Esophagus squamous epithelium (tissue), 5 donors: Measurements from ENCODE around the gene C8B. TPM values are rescaled to one million over a fixed set of nuclear protein-coding genes. Genes with fewer than 3 reads are reported as not detected.

Experiments used
- DNase-seq: peaks from one replicate; lab custom pipeline; 2025; lab: John Stamatoyannopoulos, UW
- H3K27ac ChIP-seq, 4 donors: fragments of 200-600 bp; sonication (generic); one replicate each; pipeline ENCODE4 v1.5.1; 2016 to 2019; ENCODE audit warnings: mild to moderate bottlenecking in 1 of 4
- H3K27me3 ChIP-seq, 4 donors: fragments of 200-600 bp; sonication (generic); 1 replicate in 3 of 4; 2 replicates in 1 of 4; pipeline versions ENCODE4 v1.5.1 to v1.6.0; 2017 to 2021; ENCODE audit warnings: antibody characterized with exemption in 1 of 4
- H3K36me3 ChIP-seq, 3 donors: fragments of 200-600 bp; sonication (generic); one replicate each; pipeline ENCODE4 v1.5.1; 2016 to 2019
- H3K4me1 ChIP-seq, 3 donors: fragments of 200-600 bp; sonication (generic); one replicate each; pipeline ENCODE4 v1.5.1; 2017 to 2019
- H3K4me3 ChIP-seq, 4 donors: fragments of 200-600 bp; sonication (generic); 1 replicate in 3 of 4; 2 replicates in 1 of 4; pipeline ENCODE4 v1.5.1; 2016 to 2019; ENCODE audit warnings: mild to moderate bottlenecking in 2 of 4, moderate library complexity in 1 of 4
- H3K9me3 ChIP-seq, 3 donors: fragments of 200-600 bp; sonication (generic); one replicate each; pipeline ENCODE4 v1.5.1; 2016 to 2019
- CTCF ChIP-seq, 6 experiments: fragments of 450-650 bp in 4 of 6; fragments of 200-600 bp in 2 of 6; sonication (generic) in 2 of 6; IDR thresholded peaks; one replicate each; pipeline ENCODE4 v1.5.1; 2016 to 2019; ENCODE audit warnings: antibody characterized with exemption in 6 of 6, mild to moderate bottlenecking in 4 of 6, moderate library complexity in 4 of 6
- POLR2A ChIP-seq, 4 donors: fragments of 450-650 bp; IDR thresholded peaks; one replicate each; pipeline ENCODE4 v1.6.1; 2017; ENCODE audit warnings: antibody characterized with exemption in 4 of 4, mild to moderate bottlenecking in 4 of 4, moderate library complexity in 3 of 4
- WGBS, 2 donors: methylation state at CpG; one replicate each; pipeline ENCODE4 v1.1.5; 2018; 5-methylcytosine and 5-hydroxymethylcytosine counted together
- intact Hi-C: fragments of 100-400 bp; cut with DNase I; formaldehyde crosslinking; loops from one replicate; pipeline ENCODE4 v1.15.0; 2022
- total RNA-seq, 4 donors: library from RNA; depleted of rRNA; stranded (reverse); fragments of >200 nt; gene quantifications; one replicate each; pipeline ENCODE4 v1.1.0, GENCODE V29; 2016
- donor health status: DM: yes; HTN: yes; CAD: no.

C8B gene
- total RNA-seq, 4 donors from 2014 or later: 0.30 TPM; not detected in 3

DNA sequence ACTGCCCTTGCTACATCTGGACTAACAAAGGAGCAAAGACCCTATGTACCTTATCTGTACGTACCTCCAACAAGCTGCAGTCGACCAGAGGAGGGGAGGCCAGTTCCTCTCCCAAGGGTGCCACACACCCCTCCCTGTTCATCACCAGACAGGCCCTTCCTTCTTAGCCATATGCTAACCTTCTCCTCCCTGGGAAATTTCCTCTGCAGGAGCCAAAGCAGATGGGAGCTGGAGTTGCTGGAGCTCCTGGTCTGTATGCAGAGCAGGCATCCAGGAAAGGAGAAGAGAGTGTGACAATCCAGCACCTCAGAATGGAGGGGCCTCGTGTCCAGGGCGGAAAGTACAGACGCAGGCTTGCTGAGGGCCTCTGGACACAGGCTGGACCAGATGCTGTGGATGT, 48.5 kb downstream of the C8B start:
- Histone ChIP-seq H3K9me3 (no peaks in the 10 kb centered on the region), H3K27me3 (peaks cover 0 to 21% (median 0%) of the 10 kb centered on the region in 4 donors), H3K27ac (no peak overlapping the region), H3K4me3 (no peak overlapping the region), H3K4me1 (no peaks in the 10 kb centered on the region), H3K36me3 (no peaks in the 10 kb centered on the region)
- intact Hi-C loops: no loop called here
- WGBS, 2 donors: 89 to 90% methylated on average over 3 to 5 of the region's 5 CpGs
- no peak for TF ChIP-seq POLR2A (IDR thresholded peaks at IDR 0.05)
- no peak for TF ChIP-seq CTCF (IDR thresholded peaks at IDR 0.05)
- no peak for DNase-seq

DNA sequence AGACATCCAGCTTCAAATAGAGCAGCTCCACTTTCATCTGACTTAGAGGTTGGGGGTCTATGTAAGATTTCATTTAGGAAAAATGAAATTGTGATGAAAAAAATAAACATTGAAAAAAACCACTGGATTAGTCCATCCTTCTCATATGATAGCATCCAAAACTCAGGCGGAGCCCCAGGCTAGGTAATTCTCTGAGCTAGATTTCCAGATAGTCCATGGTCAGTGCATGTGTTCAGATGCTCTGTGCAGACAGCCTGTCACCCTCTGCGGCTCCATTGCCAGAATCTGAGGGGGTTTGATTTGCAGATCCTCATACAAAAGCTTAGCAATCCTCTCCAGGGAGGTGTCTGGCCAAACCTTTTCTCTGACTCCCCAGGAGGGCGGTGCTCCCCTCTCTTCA, 49.2 kb downstream of the C8B start:
- no peak overlapping the region for H3K27ac ChIP-seq
- DNase-seq: no peak
- TF ChIP-seq POLR2A (IDR thresholded peaks at IDR 0.05) (no peak), CTCF (IDR thresholded peaks at IDR 0.05) (no peak)
- H3K4me3 ChIP-seq: no peak overlapping the region
- intact Hi-C loops: no loop called here
- H3K36me3 ChIP-seq: no peaks in the 10 kb centered on the region
- peaks cover 0 to 15% (median 0%) of the 10 kb centered on the region in 4 donors for H3K27me3 ChIP-seq
- H3K4me1 ChIP-seq: no peaks in the 10 kb centered on the region
- WGBS, 2 donors: 82 to 83% methylated on average over 3 of the region's 3 CpGs
- H3K9me3 ChIP-seq: no peaks in the 10 kb centered on the region

DNA sequence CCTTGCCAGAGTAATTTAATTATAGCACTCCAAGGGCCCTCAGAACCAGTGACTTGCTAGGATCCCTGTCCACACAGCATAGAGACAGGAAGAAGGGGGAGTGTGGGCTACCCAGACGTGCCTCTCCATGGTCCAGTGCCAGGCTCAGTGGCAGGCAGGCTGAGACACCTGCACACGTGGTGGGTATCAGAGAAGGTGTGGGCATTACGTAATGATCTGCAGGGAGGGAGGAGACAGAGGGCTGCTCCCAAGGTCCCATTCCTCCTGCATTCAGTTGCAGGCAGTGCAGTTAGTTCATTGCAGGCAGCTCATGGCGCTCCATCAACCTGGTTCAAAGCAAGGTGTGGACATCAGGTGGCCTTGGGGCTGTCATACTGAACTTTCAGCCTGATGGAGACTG, 49.9 kb downstream of the C8B start:
- no peak overlapping the region for H3K4me3 ChIP-seq
- intact Hi-C loops: no loop called here
- H3K9me3 ChIP-seq: no peaks in the 10 kb centered on the region
- no peaks in the 10 kb centered on the region for H3K4me1 ChIP-seq
- H3K36me3 ChIP-seq: no peaks in the 10 kb centered on the region
- no peak overlapping the region for H3K27ac ChIP-seq
- TF ChIP-seq POLR2A (IDR thresholded peaks at IDR 0.05) (no peak), CTCF (IDR thresholded peaks at IDR 0.05) (no peak)
- WGBS, 2 donors: 38 to 48% methylated on average over 4 of the region's 4 CpGs
- DNase-seq: no peak
- peaks cover 0 to 12% (median 0%) of the 10 kb centered on the region in 4 donors for H3K27me3 ChIP-seq

GRCh38 chr1:56912325-56912724, 53.5 kb downstream of the C8B start:
- WGBS, 2 donors: 80 to 91% methylated on average over 3 to 4 of the region's 12 CpGs
- peaks cover 0 to 14% (median 0%) of the 10 kb centered on the region in 4 donors for H3K27me3 ChIP-seq
- no peaks in the 10 kb centered on the region for H3K4me1 ChIP-seq
- no peaks in the 10 kb centered on the region for H3K36me3 ChIP-seq
- H3K9me3 ChIP-seq: no peaks in the 10 kb centered on the region
- no peak overlapping the region for H3K4me3 ChIP-seq
- no peak overlapping the region for H3K27ac ChIP-seq
- intact Hi-C loops: no loop called here
- DNase-seq: no peak
- no peak for TF ChIP-seq POLR2A (IDR thresholded peaks at IDR 0.05)
- no peak for TF ChIP-seq CTCF (IDR thresholded peaks at IDR 0.05)

DNA sequence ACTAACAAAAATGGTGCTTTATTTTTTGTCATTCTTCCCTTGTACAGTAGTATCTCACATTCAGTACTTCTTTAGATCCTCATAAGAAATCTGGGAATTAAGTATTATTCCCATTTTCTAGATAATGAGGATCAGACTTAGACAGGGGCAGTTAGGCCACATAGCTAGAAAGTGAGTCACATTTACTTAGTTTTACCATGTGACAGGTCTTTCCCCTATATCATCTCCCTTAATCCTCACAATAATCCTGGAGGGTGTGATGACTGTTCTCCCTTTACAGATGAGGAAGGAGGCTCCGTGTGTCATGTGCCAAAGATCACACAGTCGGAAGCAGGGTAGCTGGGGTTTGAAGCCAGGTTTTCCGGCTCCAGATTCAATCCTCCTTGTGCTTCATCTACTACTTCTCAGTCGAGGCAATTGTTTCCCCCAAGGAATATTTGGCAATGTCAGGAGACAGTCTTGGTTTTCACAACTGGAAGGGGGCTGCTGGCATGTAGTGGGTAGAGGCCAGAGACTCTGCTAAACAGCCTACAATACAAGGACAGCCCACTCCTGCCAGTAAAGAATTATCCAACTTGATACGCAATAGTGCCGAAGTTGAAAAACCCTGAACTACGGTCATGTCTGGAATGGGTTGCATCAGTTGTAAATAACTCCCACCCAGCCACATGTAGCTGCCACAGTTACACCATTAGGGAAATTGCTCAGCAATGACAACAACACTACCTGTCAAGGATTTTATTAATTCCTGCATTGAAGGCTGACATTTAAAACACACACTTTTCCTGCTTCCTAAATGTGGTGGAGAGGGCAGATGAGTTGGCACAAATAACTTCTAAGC, 54.5 kb downstream of the C8B start:
- DNase-seq: no peak
- Histone ChIP-seq H3K4me1 (no peaks in the 10 kb centered on the region), H3K9me3 (no peaks in the 10 kb centered on the region), H3K4me3 (no peak overlapping the region), H3K36me3 (no peaks in the 10 kb centered on the region), H3K27ac (no peak overlapping the region), H3K27me3 (peaks cover 0 to 14% (median 0%) of the 10 kb centered on the region in 4 donors)
- intact Hi-C loops: no loop called here
- TF ChIP-seq CTCF (IDR thresholded peaks at IDR 0.05) (no peak), POLR2A (IDR thresholded peaks at IDR 0.05) (no peak)
- WGBS, 2 donors: 31 to 48% methylated on average over 4 to 7 of the region's 7 CpGs
